A549 (cell line): Measurements from ENCODE around the gene LRP6. TPM values are rescaled to one million over a fixed set of nuclear protein-coding genes. Genes with fewer than 3 reads are reported as not detected.
"Not testable (repeated sequence)": the region's sequence is repeated elsewhere in the genome, so short reads cannot be mapped to it uniquely, and the experiment has no call there.

Experiments
- ATAC-seq, 2 experiments: fragments of 200-7000 bp in 1 of 2; fragments of >200 bp in 1 of 2; cut with Nextera tagmentation in 1 of 2; cut with Tn5 transposase in 1 of 2; 3 replicates each; pipeline versions ENCODE4 v1.8.0 to v1.9.1; 2018 to 2020; ENCODE audit warnings: mild to moderate bottlenecking in 1 of 2, moderate library complexity in 1 of 2
- CTCF ChIA-PET: fragments of 300-600 bp; sonication (Branson Sonifier 250); formaldehyde crosslinking; extraction: SDS; loops from one replicate; lab custom pipeline; 2021; ENCODE audit warnings: antibody characterized with exemption, inconsistent platforms; lab: Yijun Ruan, JAX
- POLR2A ChIA-PET: fragments of 350-600 bp; formaldehyde crosslinking; extraction: SDS; loops from one replicate; lab custom pipeline; 2021; ENCODE audit warnings: antibody characterized with exemption, inconsistent platforms; lab: Yijun Ruan, JAX
- DNase-seq, 2 experiments: peaks; one replicate each; pipeline versions ENCODE4 v3.0.0 to v3.0.0-alpha.2; 2011 to 2016; ENCODE audit warnings: low read depth in 1 of 2, low spot score in 1 of 2
- FAIRE-seq: peaks from 2 replicates; lab custom pipeline; 2011; peaks lifted over from hg19 to GRCh38; lab: Jason Lieb, UNC
- H3K27ac ChIP-seq, 2 experiments: fragments of >200 bp; sonication (Bioruptor Twin); formaldehyde crosslinking; 3 replicates each; pipeline ENCODE4 v1.5.1; 2016 to 2017
- H3K4me1 ChIP-seq: fragments of >200 bp; sonication (Bioruptor Twin); formaldehyde crosslinking; 3 replicates; pipeline ENCODE4 v1.6.1; 2016
- H3K4me2 ChIP-seq: fragments of >200 bp; sonication (Bioruptor Twin); formaldehyde crosslinking; 3 replicates; pipeline ENCODE4 v1.6.1; 2016
- H3K4me3 ChIP-seq: fragments of >200 bp; sonication (Bioruptor Twin); formaldehyde crosslinking; 3 replicates; pipeline ENCODE4 v1.5.1; 2016
- H3K9me3 ChIP-seq: fragments of >200 bp; sonication (Bioruptor Twin); formaldehyde crosslinking; 3 replicates; pipeline ENCODE4 v1.6.1; 2016
- ATOH8 ChIP-seq: fragments of 250-450 bp; sonication (Bioruptor Pico); IDR thresholded peaks from 2 replicates; pipeline ENCODE4 v1.5.0; 2020; ENCODE audit warnings: low read depth, mild to moderate bottlenecking, moderate library complexity
- BHLHE40 ChIP-seq: IDR thresholded peaks from 2 replicates; pipeline ENCODE4 v1.6.1; 2012; ENCODE audit warnings: low read depth, low read length, inconsistent platforms
- CHD2 ChIP-seq: fragments of 150-350 bp; IDR thresholded peaks from 2 replicates; pipeline ENCODE4 v1.6.1; 2014; ENCODE audit warnings: low read length; ENCODE audit not compliant: partially characterized antibody
- CHD4 ChIP-seq: fragments of 200-600 bp; sonication (generic); IDR thresholded peaks from 2 replicates; pipeline ENCODE4 v1.6.1; 2016; ENCODE audit warnings: antibody characterized with exemption, mild to moderate bottlenecking, borderline replicate concordance
- EP300 ChIP-seq, 2 experiments: fragments of >200 bp; sonication (Bioruptor Twin); formaldehyde crosslinking; IDR thresholded peaks; 2 replicates in 1 of 2; 3 replicates in 1 of 2; pipeline ENCODE4 v1.6.1; 2016 to 2017
- FOSB ChIP-seq: fragments of 250-450 bp; sonication (Bioruptor Pico); IDR thresholded peaks from 2 replicates; pipeline ENCODE4 v1.5.0; 2020; ENCODE audit warnings: mild to moderate bottlenecking, moderate library complexity
- FOSL2 ChIP-seq, 2 experiments: fragments of 450-650 bp in 1 of 2; fragments of >200 bp in 1 of 2; sonication (Bioruptor Twin) in 1 of 2; formaldehyde crosslinking; IDR thresholded peaks; 2 replicates each; pipeline versions ENCODE4 v1.5.0 to v1.6.1; 2016 to 2020; ENCODE audit warnings: mild to moderate bottlenecking in 1 of 2, moderate library complexity in 1 of 2
- HOXA7 ChIP-seq: fragments of 250-450 bp; sonication (Bioruptor Pico); IDR thresholded peaks from 2 replicates; pipeline ENCODE4 v1.5.0; 2020; ENCODE audit warnings: mild to moderate bottlenecking, moderate library complexity
- HOXB13 ChIP-seq: fragments of 250-450 bp; sonication (Bioruptor Pico); IDR thresholded peaks from 2 replicates; pipeline ENCODE4 v1.5.0; 2020; ENCODE audit warnings: low read depth, mild to moderate bottlenecking, moderate library complexity
- NPAS2 ChIP-seq: fragments of 250-450 bp; sonication (Bioruptor Pico); IDR thresholded peaks from 2 replicates; pipeline ENCODE4 v1.8.0; 2022; ENCODE audit warnings: mild to moderate bottlenecking, moderate library complexity, borderline replicate concordance
- POLR2A ChIP-seq: IDR thresholded peaks from 2 replicates; pipeline ENCODE4 v1.6.1; 2012; ENCODE audit warnings: mild to moderate bottlenecking, low read length
- RCOR1 ChIP-seq: fragments of 150-350 bp; IDR thresholded peaks from 2 replicates; pipeline ENCODE4 v1.6.1; 2014; ENCODE audit warnings: antibody characterized with exemption, low read length, low read depth
- RFX5 ChIP-seq: fragments of 450-650 bp; IDR thresholded peaks from 2 replicates; pipeline ENCODE4 v1.7.1; 2014; ENCODE audit warnings: antibody characterized with exemption, mild to moderate bottlenecking, moderate library complexity
- TFCP2L1 ChIP-seq: fragments of 250-450 bp; sonication (Bioruptor Pico); IDR thresholded peaks from 2 replicates; pipeline ENCODE4 v1.5.0; 2021; ENCODE audit warnings: mild to moderate bottlenecking
- TP53 ChIP-seq: fragments of 250-450 bp; sonication (Bioruptor Pico); IDR thresholded peaks from 2 replicates; pipeline ENCODE4 v1.5.0; 2021; ENCODE audit warnings: mild to moderate bottlenecking, moderate library complexity
- ZC3H11A ChIP-seq: fragments of 450-650 bp; IDR thresholded peaks from 2 replicates; pipeline ENCODE4 v1.6.1; 2014; ENCODE audit warnings: antibody characterized with exemption, mild to moderate bottlenecking
- ZFP36 ChIP-seq: fragments of 450-650 bp; IDR thresholded peaks from 2 replicates; pipeline ENCODE4 v1.6.1; 2014; ENCODE audit warnings: borderline replicate concordance; ENCODE audit not compliant: partially characterized antibody
- WGBS: methylation state at CpG from one replicate; pipeline ENCODE4 v1.1.6; 2017; ENCODE audit errors: missing lambda C conversion rate; 5-methylcytosine and 5-hydroxymethylcytosine counted together
- polyA plus RNA-seq, 4 experiments: library from polyadenylated mRNA; depleted of rRNA in 3 of 4; stranded (reverse); fragments of >200 nt; fragmentation: RNase III in 1 of 4; extraction: RNeasy Plus Mini Kit Qiagen cat#74134 plus additional on column Dnase treatment in 1 of 4; gene quantifications; 2 replicates in 3 of 4; 3 replicates in 1 of 4; pipeline ENCODE4 v1.2.3, GENCODE V29; 2011 to 2017
- TF ChIP-seq, protein P1 (sequence below): fragments of 150-350 bp; IDR thresholded peaks from 2 replicates; pipeline ENCODE4 v1.6.1; 2014; ENCODE audit warnings: low read depth, mild to moderate bottlenecking, low read length
- TF ChIP-seq, protein P2 (sequence below): fragments of 200-600 bp; sonication (generic); IDR thresholded peaks from 2 replicates; pipeline ENCODE4 v1.6.1; 2016; ENCODE audit warnings: antibody characterized with exemption, mild to moderate bottlenecking, moderate library complexity

The LRP6 gene
- polyA plus RNA-seq, 2 of the 4 experiments (the other 2 are of a cell fraction): 26.6 to 50.3 TPM

- Histone ChIP-seq H3K4me2 (peak overlapping the region; percentile 86), H3K9me3 (no peaks in the 10 kb centered on the region), H3K27ac (no peak overlapping the region), H3K4me3 (no peak overlapping the region), H3K4me1 (peaks cover 29% of the 10 kb centered on the region)
- DNase-seq: no peak
- FAIRE-seq: no peak
- ATAC-seq: no peak
- ChIA-PET CTCF (interaction anchor here (1.2 kb wide), 1 partner anchor 63 kb away, joined by 4 read pairs; no protein-coding TSS in a partner anchor), POLR2A (no interaction called here)
- WGBS: 35% methylated on average over 2 of the region's 2 CpGs
- TF ChIP-seq FOSB (CRISPR knock-in tag): no peak
- no peak for TF ChIP-seq BHLHE40
- TF ChIP-seq ZC3H11A: no peak
- TF ChIP-seq, protein P1, sequence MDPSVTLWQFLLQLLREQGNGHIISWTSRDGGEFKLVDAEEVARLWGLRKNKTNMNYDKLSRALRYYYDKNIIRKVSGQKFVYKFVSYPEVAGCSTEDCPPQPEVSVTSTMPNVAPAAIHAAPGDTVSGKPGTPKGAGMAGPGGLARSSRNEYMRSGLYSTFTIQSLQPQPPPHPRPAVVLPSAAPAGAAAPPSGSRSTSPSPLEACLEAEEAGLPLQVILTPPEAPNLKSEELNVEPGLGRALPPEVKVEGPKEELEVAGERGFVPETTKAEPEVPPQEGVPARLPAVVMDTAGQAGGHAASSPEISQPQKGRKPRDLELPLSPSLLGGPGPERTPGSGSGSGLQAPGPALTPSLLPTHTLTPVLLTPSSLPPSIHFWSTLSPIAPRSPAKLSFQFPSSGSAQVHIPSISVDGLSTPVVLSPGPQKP: no peak
- TF ChIP-seq ATOH8 (CRISPR knock-in tag): no peak
- no peak for TF ChIP-seq FOSL2 (IDR thresholded peaks at IDR 0.05)
- TF ChIP-seq FOSL2 (CRISPR knock-in tag; IDR thresholded peaks at IDR 0.05): no peak
- TF ChIP-seq NPAS2: no peak
- no peak for TF ChIP-seq EP300 (IDR thresholded peaks at IDR 0.05)
Measured at GRCh38 chr12:12263909-12264308, 2.9 kb downstream of the LRP6 start.

DNA sequence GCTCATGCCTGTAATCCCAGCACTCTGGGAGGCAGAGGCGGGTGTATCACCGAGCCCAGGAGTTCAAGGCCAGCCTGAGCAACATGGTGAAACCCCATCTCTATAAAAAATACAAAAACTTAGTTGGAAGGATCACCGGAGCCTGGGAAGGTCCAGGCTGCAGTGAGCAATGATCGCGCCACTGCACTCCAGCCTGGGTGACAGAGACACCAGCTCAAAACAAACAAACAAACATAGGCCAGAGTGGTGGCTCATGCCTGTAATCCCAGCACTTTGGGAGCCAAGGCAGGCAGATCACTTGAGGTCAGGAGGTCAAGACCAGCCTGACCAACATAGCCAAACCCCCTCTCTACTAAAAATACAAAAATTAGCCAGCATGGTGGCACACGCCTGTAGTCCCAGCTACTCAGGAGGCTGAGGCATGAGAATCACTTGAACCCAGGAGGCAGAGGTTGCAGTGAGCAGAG is 10.5 kb downstream of the LRP6 start:
- peaks cover 35% of the 10 kb centered on the region for H3K4me1 ChIP-seq
- peak in 1 of 2 experiments; percentile 64; a peak in 3 of 6 replicates for ATAC-seq
- 56% methylated on average over 6 of the region's 6 CpGs for whole genome bisulfite sequencing
- not testable (repeated sequence) for DNase-seq, H3K9me3 ChIP-seq, FAIRE-seq, H3K4me3 ChIP-seq
- H3K27ac ChIP-seq: peak overlapping the region in 1 of 2 experiments; percentile 33; a peak in 3 of 6 replicates
- H3K4me2 ChIP-seq: peak overlapping the region; percentile 59
- POLR2A ChIA-PET: interaction anchor here (1.5 kb wide), 1 partner anchor 10 kb away, joined by 5 read pairs; the partner anchor contains the start of gene LRP6
- CTCF ChIA-PET: interaction anchor here (1.0 to 2.7 kb wide), 3 partner anchors 11 to 81 kb away, joined by 3 to 10 read pairs (median 3); no protein-coding TSS in a partner anchor

GRCh38 chr12:12254553-12254952 is 12.3 kb downstream of the LRP6 start:
- TF ChIP-seq, protein P2, sequence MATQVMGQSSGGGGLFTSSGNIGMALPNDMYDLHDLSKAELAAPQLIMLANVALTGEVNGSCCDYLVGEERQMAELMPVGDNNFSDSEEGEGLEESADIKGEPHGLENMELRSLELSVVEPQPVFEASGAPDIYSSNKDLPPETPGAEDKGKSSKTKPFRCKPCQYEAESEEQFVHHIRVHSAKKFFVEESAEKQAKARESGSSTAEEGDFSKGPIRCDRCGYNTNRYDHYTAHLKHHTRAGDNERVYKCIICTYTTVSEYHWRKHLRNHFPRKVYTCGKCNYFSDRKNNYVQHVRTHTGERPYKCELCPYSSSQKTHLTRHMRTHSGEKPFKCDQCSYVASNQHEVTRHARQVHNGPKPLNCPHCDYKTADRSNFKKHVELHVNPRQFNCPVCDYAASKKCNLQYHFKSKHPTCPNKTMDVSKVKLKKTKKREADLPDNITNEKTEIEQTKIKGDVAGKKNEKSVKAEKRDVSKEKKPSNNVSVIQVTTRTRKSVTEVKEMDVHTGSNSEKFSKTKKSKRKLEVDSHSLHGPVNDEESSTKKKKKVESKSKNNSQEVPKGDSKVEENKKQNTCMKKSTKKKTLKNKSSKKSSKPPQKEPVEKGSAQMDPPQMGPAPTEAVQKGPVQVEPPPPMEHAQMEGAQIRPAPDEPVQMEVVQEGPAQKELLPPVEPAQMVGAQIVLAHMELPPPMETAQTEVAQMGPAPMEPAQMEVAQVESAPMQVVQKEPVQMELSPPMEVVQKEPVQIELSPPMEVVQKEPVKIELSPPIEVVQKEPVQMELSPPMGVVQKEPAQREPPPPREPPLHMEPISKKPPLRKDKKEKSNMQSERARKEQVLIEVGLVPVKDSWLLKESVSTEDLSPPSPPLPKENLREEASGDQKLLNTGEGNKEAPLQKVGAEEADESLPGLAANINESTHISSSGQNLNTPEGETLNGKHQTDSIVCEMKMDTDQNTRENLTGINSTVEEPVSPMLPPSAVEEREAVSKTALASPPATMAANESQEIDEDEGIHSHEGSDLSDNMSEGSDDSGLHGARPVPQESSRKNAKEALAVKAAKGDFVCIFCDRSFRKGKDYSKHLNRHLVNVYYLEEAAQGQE: no peak
- TF ChIP-seq NPAS2 (no peak), TP53 (CRISPR knock-in tag) (no peak), POLR2A (no peak), RFX5 (no peak), TFCP2L1 (CRISPR knock-in tag) (no peak), CHD4 (no peak), FOSB (CRISPR knock-in tag) (no peak), CHD2 (no peak), RCOR1 (no peak), HOXB13 (CRISPR knock-in tag) (no peak), ZFP36 (no peak), HOXA7 (CRISPR knock-in tag) (no peak)

More at GRCh38 chr12:12254553-12254952, 12.3 kb downstream of the LRP6 start:
- FAIRE-seq: no peak
- Histone ChIP-seq H3K4me3 (no peak overlapping the region), H3K27ac (no peak overlapping the region), H3K4me2 (peak overlapping the region; percentile 59; the same call in 2 of the 3 replicates), H3K9me3 (no peaks in the 10 kb centered on the region), H3K4me1 (peaks cover 35% of the 10 kb centered on the region)
- no peak for ATAC-seq
- ChIA-PET POLR2A (interaction anchor here (0.7 kb wide), 1 partner anchor 183 kb away, joined by 3 read pairs; no protein-coding TSS in a partner anchor), CTCF (no interaction called here)
- WGBS: 71% methylated on average over 2 of the region's 2 CpGs
- DNase-seq: no peak
